Adipose tissue (tissue), 3 donors: ENCODE measurements around the gene DTWD1. TPM values are rescaled to one million over a fixed set of nuclear protein-coding genes. Genes with fewer than 3 reads are reported as not detected.
"Not testable (repeated sequence)": the region's sequence is repeated elsewhere in the genome, so short reads cannot be mapped to it uniquely, and the experiment has no call there.

Experiments
- H3K27ac ChIP-seq: one replicate; pipeline ENCODE4 v1.5.1; 2013; ENCODE audit warnings: low read depth, low read length
- WGBS, 3 donors: extraction: QIAGEN DNeasy Blood & Tissue Kit; methylation state at CpG; one replicate each; pipeline ENCODE4 v1.1.7; 2013; 5-methylcytosine and 5-hydroxymethylcytosine counted together
- polyA plus RNA-seq, 3 donors: library from polyadenylated mRNA; stranded (reverse); fragments of 200-250 nt; gene quantifications; one replicate each; pipeline ENCODE4 v1.2.3, GENCODE V29; 2013
- donor health status: healthy with polysubstance abuse.
- donor health status: Bipolar disorder and iron deficiency.
- donor health status: healthy.

The DTWD1 gene
- polyA plus RNA-seq, 3 donors: 25.0 to 41.7 (median 32.5) TPM

DNA sequence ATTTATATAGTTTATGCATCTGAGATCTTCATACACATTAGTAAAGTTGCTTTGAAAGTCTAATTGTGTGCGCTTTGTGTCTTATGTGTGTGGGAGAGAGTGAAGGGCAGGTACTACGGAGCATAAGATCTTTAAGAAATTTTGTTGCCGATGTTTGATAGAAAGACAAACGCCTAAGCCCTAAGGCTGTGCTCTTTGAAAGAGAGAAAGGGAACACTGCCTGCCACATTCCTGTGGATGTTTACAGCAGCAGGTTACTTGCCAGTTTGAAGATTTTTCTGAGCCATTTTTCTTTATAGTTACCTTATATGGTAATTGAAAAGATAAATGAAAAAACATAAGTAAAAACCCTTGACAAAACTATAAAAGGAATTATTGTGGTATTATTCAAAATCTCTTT is 17.0 kb downstream of the DTWD1 start:
- 87 to 90% (median 89%) methylated on average over 4 of the region's 4 CpGs for WGBS, 3 donors
- H3K27ac ChIP-seq: no peak overlapping the region

- WGBS, 3 donors: 93 to 100% (median 96%) methylated on average over 1 of the region's 1 CpG
- no peak overlapping the region for H3K27ac ChIP-seq
These were observed 23.5 kb downstream of the DTWD1 start for GRCh38 chr15:49644364-49644794.

GRCh38 chr15:49645277-49645676 is 24.4 kb downstream of the DTWD1 start:
- H3K27ac ChIP-seq: no peak overlapping the region

DNA sequence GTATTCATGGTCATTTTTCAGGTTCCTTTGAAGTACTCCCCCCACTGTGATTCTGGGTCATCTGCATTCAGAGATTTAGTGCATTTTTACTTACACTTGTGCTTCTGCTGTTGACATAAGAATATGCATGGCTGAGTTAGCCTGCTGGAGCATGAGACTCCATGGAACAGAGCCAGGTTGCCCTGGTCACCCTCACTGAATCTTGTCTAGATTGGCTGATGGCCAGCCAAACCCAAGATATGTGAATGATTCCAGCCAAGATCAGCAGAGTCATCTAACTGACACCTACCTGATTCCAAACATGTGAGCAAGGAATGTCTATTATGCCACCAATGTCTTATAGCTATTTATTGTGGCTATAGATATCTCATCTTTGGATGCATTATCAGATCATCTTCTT is 25.1 kb downstream of the DTWD1 start:
- H3K27ac ChIP-seq: no peak overlapping the region

- WGBS, 3 donors: 93 to 99% (median 93%) methylated on average over 2 of the region's 2 CpGs
- no peak overlapping the region for H3K27ac ChIP-seq
These were observed 26.0 kb downstream of the DTWD1 start for GRCh38 chr15:49646891-49647290.

DNA sequence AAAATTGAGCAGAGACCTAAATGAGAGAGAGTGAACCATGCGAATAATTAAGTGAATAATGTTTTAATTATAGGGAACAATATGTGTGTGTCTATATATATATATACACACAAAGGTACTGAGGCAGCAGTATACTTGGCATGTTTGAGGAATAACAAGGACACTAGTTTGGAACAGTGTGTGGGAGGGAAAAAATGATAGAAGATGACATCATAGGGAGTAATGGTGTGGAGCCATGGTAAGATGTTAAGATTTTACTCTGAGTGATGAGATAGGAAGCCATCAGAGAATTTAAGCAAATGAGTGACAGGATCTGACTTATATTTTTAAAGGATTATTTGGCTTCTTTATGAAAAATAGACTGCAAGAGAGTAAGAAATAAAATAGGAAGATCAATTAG is 29.1 kb downstream of the DTWD1 start:
- H3K27ac ChIP-seq: no peak overlapping the region
- WGBS, 3 donors: 94 to 98% (median 98%) methylated on average over 1 of the region's 1 CpG

- 65 to 73% (median 66%) methylated on average over 2 of the region's 2 CpGs for WGBS, 3 donors
These were observed 29.8 kb downstream of the DTWD1 start for GRCh38 chr15:49650676-49651075.

GRCh38 chr15:49652922-49653321 is 32.1 kb downstream of the DTWD1 start:
- WGBS, 3 donors: 47 to 96% (median 92%) methylated on average over 1 of the region's 1 CpG
- no peak overlapping the region for H3K27ac ChIP-seq

More at GRCh38 chr15:49650676-49651075, 29.8 kb downstream of the DTWD1 start:
- no peak overlapping the region for H3K27ac ChIP-seq

DNA sequence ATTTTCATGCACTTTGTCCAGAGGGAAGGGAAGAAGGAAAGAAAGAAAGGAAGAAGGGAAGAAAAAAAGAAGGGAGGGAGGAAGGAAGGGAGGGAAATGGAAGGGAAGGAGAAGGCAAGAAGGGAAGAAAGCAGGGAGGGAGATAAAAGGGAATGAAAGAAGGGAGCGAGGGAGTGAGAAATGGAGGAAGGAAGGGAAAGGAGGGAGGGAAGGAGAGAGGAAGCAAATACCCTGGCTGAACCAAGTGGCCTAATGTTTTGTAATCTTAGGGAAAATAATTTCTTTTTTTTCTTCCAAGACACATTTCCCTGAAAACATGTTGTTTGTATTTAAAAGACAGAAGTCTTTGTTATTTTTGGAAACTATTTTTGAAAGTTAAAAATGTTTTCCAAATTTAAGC is 35.9 kb downstream of the DTWD1 start:
- no peak overlapping the region for H3K27ac ChIP-seq
- 57 to 91% (median 84%) methylated on average over 1 of the region's 1 CpG for WGBS, 3 donors

DNA sequence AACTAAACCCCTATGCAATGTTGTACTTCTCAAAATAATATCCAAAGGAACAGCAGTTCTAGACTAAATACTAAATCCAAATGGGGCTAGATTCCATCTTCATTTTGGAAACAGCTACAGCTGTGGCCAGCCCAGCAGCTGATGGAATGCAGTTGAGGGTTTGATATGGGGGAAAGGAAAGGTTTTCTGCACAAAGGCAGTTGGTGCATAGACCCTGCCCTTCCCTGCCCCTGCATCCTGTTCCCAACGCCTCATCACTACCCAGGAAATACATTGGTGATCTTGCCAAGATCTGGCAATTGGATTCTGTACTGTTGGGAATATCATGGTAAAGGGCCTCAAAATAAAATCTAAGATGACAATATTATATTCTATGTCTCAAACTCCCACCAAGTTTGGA is 43.9 kb downstream of the DTWD1 start:
- 50 to 86% (median 81%) methylated on average over 1 of the region's 1 CpG for WGBS, 3 donors
- no peak overlapping the region for H3K27ac ChIP-seq

- 78 to 93% (median 80%) methylated on average over 3 of the region's 3 CpGs for WGBS, 3 donors
- H3K27ac ChIP-seq: not testable (repeated sequence)
These were observed 45.6 kb downstream of the DTWD1 start for GRCh38 chr15:49666486-49666885.

DNA sequence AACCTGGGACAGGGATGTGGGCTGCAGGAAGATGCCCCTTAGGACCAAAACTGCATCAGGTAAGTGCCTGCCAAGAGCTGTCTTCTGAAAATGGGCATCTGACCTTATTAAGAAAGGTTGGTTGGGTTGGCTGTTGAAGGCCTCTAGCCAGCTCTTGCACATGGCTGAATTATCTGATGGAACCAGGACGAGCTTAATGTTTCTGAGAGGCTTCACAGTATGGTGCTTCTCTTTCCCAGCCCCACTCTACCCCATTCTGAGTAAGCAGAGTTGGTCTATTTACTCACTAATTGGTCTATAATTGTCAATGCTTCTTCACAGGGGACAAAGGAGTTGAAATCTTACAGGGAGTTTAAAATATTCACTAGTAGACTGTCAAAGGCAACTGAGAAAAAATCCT is 48.4 kb downstream of the DTWD1 start:
- no peak overlapping the region for H3K27ac ChIP-seq
- WGBS, 3 donors: 74 to 91% (median 79%) methylated on average over 1 of the region's 1 CpG

- 93 to 100% (median 94%) methylated on average over 1 of the region's 1 CpG for WGBS, 3 donors
- no peak overlapping the region for H3K27ac ChIP-seq
These were observed 53.0 kb downstream of the DTWD1 start for GRCh38 chr15:49673861-49674260.

DNA sequence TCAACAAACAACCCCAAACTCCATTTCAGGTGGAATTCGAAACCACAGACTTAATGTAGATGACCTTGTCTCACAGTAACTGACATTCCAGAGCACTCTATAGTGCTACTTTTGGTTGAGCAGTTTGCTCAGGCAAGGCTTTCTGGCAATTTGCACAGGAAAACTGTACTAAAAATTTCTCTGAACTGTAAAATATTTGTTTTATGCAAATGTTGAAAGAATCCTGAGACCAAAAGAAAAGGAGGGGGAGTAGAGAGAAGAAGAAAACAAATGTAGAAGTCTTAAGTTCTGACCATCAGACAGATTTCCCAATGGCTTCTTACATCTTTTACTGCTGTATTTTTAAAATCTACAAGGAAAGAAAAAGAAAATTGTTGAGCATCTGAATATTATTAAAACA is 53.5 kb downstream of the DTWD1 start:
- no peak overlapping the region for H3K27ac ChIP-seq
- WGBS, 3 donors: 64 to 92% (median 81%) methylated on average over 1 of the region's 1 CpG

GRCh38 chr15:49675041-49675440 is 54.2 kb downstream of the DTWD1 start:
- H3K27ac ChIP-seq: no peak overlapping the region

- H3K27ac ChIP-seq: no peak overlapping the region
- 72 to 84% (median 79%) methylated on average over 4 of the region's 4 CpGs for WGBS, 3 donors
These were observed 57.8 kb downstream of the DTWD1 start for GRCh38 chr15:49678655-49679054.

DNA sequence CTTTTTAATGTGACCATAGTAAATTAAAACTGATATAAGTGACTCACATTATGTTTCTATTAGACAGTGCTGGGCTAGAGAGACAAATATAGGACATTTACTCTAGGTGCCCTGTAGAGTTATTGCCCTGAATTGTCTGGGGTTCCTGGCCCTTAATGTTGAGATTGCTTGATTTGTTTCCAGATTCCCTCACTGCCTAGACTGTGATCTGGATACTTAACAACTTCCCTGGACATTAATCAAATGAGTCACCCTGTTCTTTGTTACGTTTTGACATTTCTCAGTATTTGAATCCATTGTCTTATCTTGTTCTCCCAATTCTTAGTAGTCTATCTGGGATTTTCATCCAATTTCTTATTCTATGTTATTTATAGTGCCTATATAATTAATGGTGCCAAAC is 65.8 kb downstream of the DTWD1 start:
- H3K27ac ChIP-seq: no peak overlapping the region
- WGBS, 3 donors: 50 to 73% (median 63%) methylated on average over 1 of the region's 1 CpG

GRCh38 chr15:49688135-49688790 is 67.4 kb downstream of the DTWD1 start:
- 76 to 83% (median 80%) methylated on average over 3 of the region's 3 CpGs for WGBS, 3 donors
- H3K27ac ChIP-seq: no peak overlapping the region

DNA sequence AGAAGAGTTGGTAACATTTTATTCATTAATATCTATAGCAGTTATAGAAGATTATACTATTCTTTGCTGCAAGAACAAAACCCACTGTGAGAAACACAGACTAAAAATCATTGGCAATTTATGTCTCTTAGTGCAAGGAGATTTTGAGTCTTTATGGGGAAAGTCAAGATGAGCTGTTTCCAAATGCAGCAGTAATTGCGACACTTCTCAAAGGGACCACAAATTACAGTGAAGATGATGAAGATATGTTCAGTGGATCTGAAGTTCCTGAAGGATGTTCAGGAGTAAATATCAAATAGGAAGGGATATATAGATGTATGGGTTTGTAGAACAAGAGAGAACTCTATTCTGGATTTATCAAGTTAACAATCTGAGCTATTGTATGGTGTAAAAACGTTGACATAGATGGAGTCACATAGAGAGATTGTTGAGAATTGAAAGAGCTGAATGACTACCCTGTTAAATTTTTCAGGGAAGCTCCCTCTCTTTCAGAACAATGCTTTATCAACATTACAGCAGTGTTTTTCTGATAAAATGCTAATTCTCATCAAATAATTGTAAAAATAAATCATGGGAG is 71.8 kb downstream of the DTWD1 start:
- H3K27ac ChIP-seq: no peak overlapping the region
- 38 to 78% (median 56%) methylated on average over 2 of the region's 2 CpGs for WGBS, 3 donors

DNA sequence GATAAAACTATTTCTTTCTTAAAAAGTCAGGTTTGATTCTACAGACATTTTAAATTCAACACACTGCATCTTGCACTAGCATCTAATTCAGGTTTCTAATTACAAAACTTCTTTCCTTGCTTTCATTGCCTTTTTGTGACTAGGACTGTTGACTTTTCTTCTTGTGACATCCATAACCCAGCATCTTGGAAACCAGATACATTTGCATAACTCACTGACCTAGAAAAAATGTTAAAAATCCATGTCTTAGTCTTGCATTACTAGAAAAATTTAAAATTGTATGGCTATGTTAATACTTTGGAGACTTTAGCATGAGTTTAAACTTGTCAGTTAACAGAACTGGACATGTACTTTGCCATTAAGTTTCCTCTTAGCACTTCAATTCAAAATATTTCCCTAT is 72.7 kb downstream of the DTWD1 start:
- H3K27ac ChIP-seq: no peak overlapping the region

DNA sequence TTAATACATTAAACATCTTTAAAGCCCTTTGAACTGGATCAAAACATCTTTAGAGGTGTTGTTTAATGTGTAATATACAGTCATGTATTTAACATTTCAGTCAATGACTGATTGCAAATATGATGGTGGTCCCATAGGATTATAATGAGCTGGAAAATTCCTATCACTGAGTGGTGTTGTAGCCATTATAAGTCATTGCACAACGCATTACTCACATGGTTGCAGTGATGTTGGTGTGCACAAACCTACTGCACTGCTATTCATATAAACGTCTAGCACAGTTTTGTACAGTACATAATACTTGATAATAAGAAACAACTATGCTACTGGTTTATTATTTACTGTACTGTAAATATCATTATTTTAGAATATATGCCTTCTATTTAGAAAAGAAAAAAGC is 75.6 kb downstream of the DTWD1 start:
- no peak overlapping the region for H3K27ac ChIP-seq
- 85 to 89% (median 89%) methylated on average over 2 of the region's 2 CpGs for WGBS, 3 donors
